ENCODE data around the gene ITSN2.
A peak's percentile ranks its signal among the peaks of the same experiment; 100 is the strongest.

Gene ITSN2

DNA sequence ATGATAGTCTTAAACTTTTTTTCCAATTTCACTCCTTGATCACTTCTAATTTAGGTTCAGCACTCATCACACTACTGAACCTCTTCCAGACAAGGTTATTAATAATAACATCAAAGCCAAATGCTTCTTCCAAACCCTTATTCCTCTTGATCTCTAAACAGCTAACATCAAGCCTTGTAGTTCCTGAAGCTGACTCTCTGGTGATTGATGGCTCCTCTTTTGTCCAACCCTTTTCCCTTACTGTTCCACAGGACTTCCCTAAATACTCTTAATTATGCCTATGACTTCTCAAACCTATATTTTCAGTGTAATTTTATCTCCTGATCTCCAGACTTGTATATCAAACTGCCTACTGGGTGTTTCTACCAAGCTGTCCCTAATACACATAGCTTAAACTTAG, 101.6 kb downstream of the ITSN2 start:
- TF ChIP-seq, protein P1, sequence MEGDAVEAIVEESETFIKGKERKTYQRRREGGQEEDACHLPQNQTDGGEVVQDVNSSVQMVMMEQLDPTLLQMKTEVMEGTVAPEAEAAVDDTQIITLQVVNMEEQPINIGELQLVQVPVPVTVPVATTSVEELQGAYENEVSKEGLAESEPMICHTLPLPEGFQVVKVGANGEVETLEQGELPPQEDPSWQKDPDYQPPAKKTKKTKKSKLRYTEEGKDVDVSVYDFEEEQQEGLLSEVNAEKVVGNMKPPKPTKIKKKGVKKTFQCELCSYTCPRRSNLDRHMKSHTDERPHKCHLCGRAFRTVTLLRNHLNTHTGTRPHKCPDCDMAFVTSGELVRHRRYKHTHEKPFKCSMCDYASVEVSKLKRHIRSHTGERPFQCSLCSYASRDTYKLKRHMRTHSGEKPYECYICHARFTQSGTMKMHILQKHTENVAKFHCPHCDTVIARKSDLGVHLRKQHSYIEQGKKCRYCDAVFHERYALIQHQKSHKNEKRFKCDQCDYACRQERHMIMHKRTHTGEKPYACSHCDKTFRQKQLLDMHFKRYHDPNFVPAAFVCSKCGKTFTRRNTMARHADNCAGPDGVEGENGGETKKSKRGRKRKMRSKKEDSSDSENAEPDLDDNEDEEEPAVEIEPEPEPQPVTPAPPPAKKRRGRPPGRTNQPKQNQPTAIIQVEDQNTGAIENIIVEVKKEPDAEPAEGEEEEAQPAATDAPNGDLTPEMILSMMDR (IDR thresholded peaks at IDR 0.05; ENCODE audit: low read depth, low read length, missing control alignments), result no peak
- no peaks in the 10 kb centered on the region for H3K27me3 ChIP-seq (replicated peaks)
- in situ Hi-C loops (cut with HindIII; ENCODE audit: low pct_ligation_motif_present, low sequenced_read_pairs), result no loop called here
- DNase-seq, result no peak
- no peaks in the 10 kb centered on the region for H3K36me3 ChIP-seq (replicated peaks)
- H3K4me3 ChIP-seq (ENCODE audit: low read depth, low read length), result no peak overlapping the region
- no peak overlapping the region for H3K27ac ChIP-seq

DNA sequence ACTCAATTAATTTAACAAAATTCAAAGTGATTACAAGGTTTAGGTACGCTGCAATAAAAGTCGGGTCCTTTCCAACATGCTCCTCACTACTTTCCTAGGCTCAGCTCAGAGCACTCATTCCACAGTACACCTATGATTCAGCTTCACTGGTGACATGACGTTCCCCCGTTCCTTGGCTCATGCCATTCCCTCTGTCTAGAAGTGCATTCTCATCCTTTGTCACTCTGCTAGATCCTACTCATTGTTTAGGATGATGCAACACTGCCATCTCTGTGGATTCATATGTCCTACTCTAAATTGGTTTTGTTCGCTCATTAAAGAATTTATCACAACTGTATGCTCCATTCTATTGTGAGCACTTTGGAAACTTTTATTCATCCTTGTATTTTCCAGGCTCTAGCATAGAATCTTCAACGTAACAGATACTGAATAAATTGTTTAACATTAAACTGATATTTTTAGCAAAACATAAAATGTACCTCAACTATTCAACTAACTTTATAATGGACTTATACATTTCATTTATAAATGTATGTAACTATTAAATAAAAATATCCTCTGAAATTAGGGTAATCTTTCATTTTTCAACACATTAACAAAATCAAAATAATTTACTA, 106.9 kb downstream of the ITSN2 start:
- in situ Hi-C loops (cut with HindIII; ENCODE audit: low pct_ligation_motif_present, low sequenced_read_pairs), result no loop called here
- TF ChIP-seq, protein P1 (IDR thresholded peaks at IDR 0.05; ENCODE audit: low read depth, low read length, missing control alignments), result no peak
- no peak overlapping the region for H3K4me3 ChIP-seq (ENCODE audit: low read depth, low read length)
- H3K27ac ChIP-seq, result no peak overlapping the region
- H3K36me3 ChIP-seq (replicated peaks), result no peaks in the 10 kb centered on the region
- DNase-seq, result peak; percentile 45
- H3K27me3 ChIP-seq (replicated peaks), result no peaks in the 10 kb centered on the region

DNA sequence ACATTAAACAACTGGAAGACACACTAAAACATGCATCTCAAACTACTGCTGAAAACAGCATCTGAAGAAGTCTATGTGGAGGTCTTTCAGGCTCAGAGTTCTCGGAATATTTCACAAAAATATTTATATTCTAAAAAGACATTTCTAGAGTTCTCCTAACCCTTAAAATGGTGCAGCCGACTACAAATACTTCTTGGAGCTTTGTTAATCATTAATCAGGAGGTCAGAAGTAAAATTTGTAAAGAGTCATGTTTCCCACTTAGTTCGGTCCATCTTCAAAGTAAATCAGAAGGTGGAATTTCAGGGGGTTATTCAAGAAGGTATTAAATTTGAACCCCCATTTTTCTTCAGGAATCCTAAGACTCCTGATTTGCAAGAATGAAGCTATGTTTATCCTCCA, 112.7 kb downstream of the ITSN2 start:
- H3K36me3 ChIP-seq (replicated peaks), result no peaks in the 10 kb centered on the region
- no peak for DNase-seq
- TF ChIP-seq, protein P1 (IDR thresholded peaks at IDR 0.05; ENCODE audit: low read depth, low read length, missing control alignments), result no peak
- no peaks in the 10 kb centered on the region for H3K27me3 ChIP-seq (replicated peaks)
- in situ Hi-C loops (cut with HindIII; ENCODE audit: low pct_ligation_motif_present, low sequenced_read_pairs), result no loop called here
- no peak overlapping the region for H3K27ac ChIP-seq
- no peak overlapping the region for H3K4me3 ChIP-seq (ENCODE audit: low read depth, low read length)

DNA sequence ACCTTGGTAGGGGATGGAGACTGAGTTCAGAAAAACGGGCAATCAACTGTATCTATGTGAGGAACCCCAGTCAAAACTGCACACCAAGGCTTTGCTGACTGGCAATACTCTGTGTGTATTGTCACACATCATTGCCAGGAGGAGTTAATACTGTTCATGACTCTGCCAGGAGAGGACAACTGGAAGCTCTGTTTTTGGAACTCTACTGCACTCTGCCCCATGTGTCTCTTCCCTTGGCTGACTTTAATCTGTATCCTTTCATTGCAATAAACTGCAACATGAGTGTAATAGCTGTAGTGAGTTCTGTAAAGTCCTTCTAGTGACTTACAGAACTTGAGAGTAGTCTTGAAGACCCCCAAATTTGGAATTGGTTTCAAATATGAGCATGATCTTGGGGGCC, 113.2 kb downstream of the ITSN2 start:
- in situ Hi-C loops (cut with HindIII; ENCODE audit: low pct_ligation_motif_present, low sequenced_read_pairs), result no loop called here
- no peak overlapping the region for H3K27ac ChIP-seq
- TF ChIP-seq, protein P1 (IDR thresholded peaks at IDR 0.05; ENCODE audit: low read depth, low read length, missing control alignments), result no peak
- H3K4me3 ChIP-seq (ENCODE audit: low read depth, low read length), result no peak overlapping the region
- no peak for DNase-seq
- no peaks in the 10 kb centered on the region for H3K36me3 ChIP-seq (replicated peaks)
- H3K27me3 ChIP-seq (replicated peaks), result no peaks in the 10 kb centered on the region

DNA sequence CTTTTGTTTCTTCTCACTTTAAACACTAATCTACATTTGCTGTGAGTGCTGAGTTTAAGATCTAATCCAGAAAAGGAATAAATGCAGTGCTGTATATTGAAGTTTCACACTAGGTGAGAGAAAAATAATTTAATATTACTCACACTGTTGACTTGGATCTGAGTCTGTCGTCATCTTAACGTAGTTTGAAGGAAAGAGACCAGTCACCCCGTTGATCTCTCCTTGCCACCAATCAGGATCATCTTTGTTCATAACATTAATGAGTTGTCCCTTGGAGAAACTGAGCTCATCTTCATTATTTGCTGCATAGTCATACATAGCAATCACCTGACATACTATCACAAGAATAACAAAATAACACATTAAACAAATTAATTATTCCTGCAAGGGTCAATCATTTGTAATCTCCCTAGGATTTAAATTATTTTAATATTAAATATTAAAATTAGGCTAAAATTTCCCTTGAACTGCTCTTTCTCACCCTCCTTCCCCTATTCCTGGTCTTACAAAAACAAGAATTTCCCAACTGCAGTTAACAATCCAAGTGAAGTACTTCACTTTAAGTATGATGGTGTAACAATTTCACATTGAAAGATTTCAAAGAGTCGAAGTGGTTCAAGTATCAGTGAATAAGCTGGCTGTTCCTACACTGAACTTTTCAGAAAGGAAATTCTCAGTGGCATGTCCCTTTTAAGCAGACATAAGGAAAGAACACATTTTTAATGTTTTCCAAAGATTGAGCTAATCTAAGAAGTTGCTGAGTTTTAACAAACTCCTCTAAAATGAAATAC, 114.2 kb downstream of the ITSN2 start:
- no peak for DNase-seq
- no peak overlapping the region for H3K4me3 ChIP-seq (ENCODE audit: low read depth, low read length)
- H3K27ac ChIP-seq, result no peak overlapping the region
- H3K36me3 ChIP-seq (replicated peaks), result no peaks in the 10 kb centered on the region
- in situ Hi-C loops (cut with HindIII; ENCODE audit: low pct_ligation_motif_present, low sequenced_read_pairs), result no loop called here
- TF ChIP-seq, protein P1 (IDR thresholded peaks at IDR 0.05; ENCODE audit: low read depth, low read length, missing control alignments), result no peak
- H3K27me3 ChIP-seq (replicated peaks), result no peaks in the 10 kb centered on the region
